ENCODE measurements around the gene NKIRAS1. TPM values are rescaled to one million over a fixed set of nuclear protein-coding genes. Genes with fewer than 3 reads are reported as not detected.

The NKIRAS1 gene
- total RNA-seq, 1 experiment from 2014 or later: 6.8 TPM

GRCh38 chr3:23900744-23901143 lies 16.0 kb downstream of the NKIRAS1 start:
- peak; percentile 77 for DNase-seq (ENCODE audit: unreplicated experiment)
- POLR2A ChIA-PET: interaction anchor here (0.6 to 0.9 kb wide), 2 partner anchors 10 to 20 kb away, joined by 3 to 4 read pairs; no protein-coding TSS in a partner anchor
- Mint-ChIP-seq H3K36me3 (ENCODE audit: insufficient read depth, unreplicated experiment) (peaks cover 77% of the 10 kb centered on the region), H3K27ac (ENCODE audit: low read depth, unreplicated experiment) (no peak overlapping the region), H3K9me3 (ENCODE audit: unreplicated experiment) (peaks cover 7% of the 10 kb centered on the region), H3K27me3 (ENCODE audit: insufficient read depth, unreplicated experiment) (no peaks in the 10 kb centered on the region), H3K4me1 (ENCODE audit: insufficient read depth, unreplicated experiment) (peaks cover 16% of the 10 kb centered on the region), H3K4me3 (ENCODE audit: unreplicated experiment) (no peak overlapping the region)
- no TSS peak for BruUV-seq (replicated peaks)
- intact Hi-C loops (cut with micrococcal nuclease): no loop called here
- TF ChIP-seq CTCF (IDR thresholded peaks at IDR 0.05; ENCODE audit: unreplicated experiment): no peak
- CTCF ChIA-PET: interaction anchor here (0.7 kb wide), 1 partner anchor 28 kb away, joined by 4 read pairs; no protein-coding TSS in a partner anchor

- Mint-ChIP-seq H3K36me3 (ENCODE audit: insufficient read depth, unreplicated experiment) (peaks cover 61% of the 10 kb centered on the region), H3K27ac (ENCODE audit: low read depth, unreplicated experiment) (no peak overlapping the region), H3K4me3 (ENCODE audit: unreplicated experiment) (no peak overlapping the region), H3K9me3 (ENCODE audit: unreplicated experiment) (peaks cover 7% of the 10 kb centered on the region), H3K4me1 (ENCODE audit: insufficient read depth, unreplicated experiment) (peaks cover 22% of the 10 kb centered on the region), H3K27me3 (ENCODE audit: insufficient read depth, unreplicated experiment) (no peaks in the 10 kb centered on the region)
- intact Hi-C loops (cut with micrococcal nuclease): no loop called here
- POLR2A ChIA-PET: interaction anchor here (1.8 kb wide), 1 partner anchor 22 kb away, joined by 7 read pairs; the partner anchor contains the start of genes NKIRAS1 and RPL15
- DNase-seq (ENCODE audit: unreplicated experiment): no peak
- no peak for TF ChIP-seq CTCF (IDR thresholded peaks at IDR 0.05; ENCODE audit: unreplicated experiment)
- CTCF ChIA-PET: interaction anchor here (0.6 to 1.4 kb wide), 4 partner anchors 61 to 1698 kb away, joined by 3 to 4 read pairs (median 4); no protein-coding TSS in a partner anchor
- no TSS peak for BruUV-seq (replicated peaks)
Measured at GRCh38 chr3:23895181-23895580, 21.6 kb downstream of the NKIRAS1 start.

GRCh38 chr3:23894254-23895061 lies 22.3 kb downstream of the NKIRAS1 start:
- intact Hi-C loops (cut with micrococcal nuclease): no loop called here
- CTCF ChIA-PET: interaction anchor here (0.6 to 1.4 kb wide), 8 partner anchors 61 to 1699 kb away, joined by 3 to 4 read pairs (median 4); no protein-coding TSS in a partner anchor
- no peak overlapping the region for H3K27ac Mint-ChIP-seq (ENCODE audit: low read depth, unreplicated experiment)
- TF ChIP-seq CTCF (IDR thresholded peaks at IDR 0.05; ENCODE audit: unreplicated experiment): no peak
- H3K36me3 Mint-ChIP-seq (ENCODE audit: insufficient read depth, unreplicated experiment): peaks cover 57% of the 10 kb centered on the region
- H3K4me1 Mint-ChIP-seq (ENCODE audit: insufficient read depth, unreplicated experiment): peaks cover 24% of the 10 kb centered on the region
- H3K9me3 Mint-ChIP-seq (ENCODE audit: unreplicated experiment): peaks cover 7% of the 10 kb centered on the region
- POLR2A ChIA-PET: interaction anchor here (1.8 kb wide), 1 partner anchor 22 kb away, joined by 7 read pairs; the partner anchor contains the start of genes NKIRAS1 and RPL15
- DNase-seq (ENCODE audit: unreplicated experiment): no peak
- H3K27me3 Mint-ChIP-seq (ENCODE audit: insufficient read depth, unreplicated experiment): no peaks in the 10 kb centered on the region
- H3K4me3 Mint-ChIP-seq (ENCODE audit: unreplicated experiment): no peak overlapping the region
- BruUV-seq (replicated peaks): no TSS peak

- no peaks in the 10 kb centered on the region for H3K27me3 Mint-ChIP-seq (ENCODE audit: insufficient read depth, unreplicated experiment)
- POLR2A ChIA-PET: interaction anchor here (0.6 to 3.0 kb wide), 3 partner anchors 14 to 62 kb away, joined by 3 to 28 read pairs (median 3); partner anchors contain the start of genes NKIRAS1 and RPL15
- CTCF ChIA-PET: interaction anchor here (0.8 to 2.7 kb wide), 5 partner anchors 8 to 60 kb away, joined by 3 to 7 read pairs (median 3); no protein-coding TSS in a partner anchor
- BruUV-seq (replicated peaks): no TSS peak
- no peak for TF ChIP-seq CTCF (IDR thresholded peaks at IDR 0.05; ENCODE audit: unreplicated experiment)
- no peaks in the 10 kb centered on the region for H3K9me3 Mint-ChIP-seq (ENCODE audit: unreplicated experiment)
- intact Hi-C loops (cut with micrococcal nuclease): loop anchor here (2.0 to 5.0 kb wide), 3 partner anchors 55 to 347 kb away; partner anchors contain the start of gene NR1D2
- DNase-seq (ENCODE audit: unreplicated experiment): no peak
- peaks cover 10% of the 10 kb centered on the region for H3K4me1 Mint-ChIP-seq (ENCODE audit: insufficient read depth, unreplicated experiment)
- H3K36me3 Mint-ChIP-seq (ENCODE audit: insufficient read depth, unreplicated experiment): peaks cover 27% of the 10 kb centered on the region
- H3K27ac Mint-ChIP-seq (ENCODE audit: low read depth, unreplicated experiment): no peak overlapping the region
- H3K4me3 Mint-ChIP-seq (ENCODE audit: unreplicated experiment): no peak overlapping the region
Measured at GRCh38 chr3:23889950-23890349, 26.8 kb downstream of the NKIRAS1 start.

Measured in MCF 10A (cell line).